HepG2 (cell line): Measurements from ENCODE around the gene CNTD1. TPM values are rescaled to one million over a fixed set of nuclear protein-coding genes. Genes with fewer than 3 reads are reported as not detected.
A peak's percentile ranks its signal among the peaks of the same experiment; 100 is the strongest.

Experiments
- ATF7-NPFF ChIP-seq: sonication (generic); formaldehyde crosslinking; IDR thresholded peaks from 2 replicates; pipeline ENCODE4 v1.8.1; 2023; ENCODE audit warnings: mild to moderate bottlenecking, low read depth, missing genetic modification reagents, moderate library complexity
- HIC2 ChIP-seq: sonication (generic); formaldehyde crosslinking; IDR thresholded peaks from 2 replicates; pipeline ENCODE4 v1.9.0; 2022; ENCODE audit warnings: low read depth, missing genetic modification reagents
- HOXA7 ChIP-seq: sonication (generic); formaldehyde crosslinking; IDR thresholded peaks from 2 replicates; pipeline ENCODE4 v1.8.1; 2022; ENCODE audit warnings: mild to moderate bottlenecking, missing genetic modification reagents, moderate library complexity
- MIER3 ChIP-seq: IDR thresholded peaks from 2 replicates; pipeline ENCODE4 v1.6.1; 2016; ENCODE audit warnings: missing compliant biosample characterization, borderline replicate concordance
- MIXL1 ChIP-seq: IDR thresholded peaks from 2 replicates; pipeline ENCODE4 v1.6.1; 2016
- MZF1 ChIP-seq: sonication (generic); formaldehyde crosslinking; IDR thresholded peaks from 2 replicates; pipeline ENCODE4 v1.8.1; 2023; ENCODE audit warnings: mild to moderate bottlenecking, missing genetic modification reagents, borderline replicate concordance
- REST ChIP-seq, 2 experiments: IDR thresholded peaks; 2 replicates each; pipeline ENCODE4 v1.6.1; 2011 to 2012; ENCODE audit warnings: low read length in 2 of 2, borderline replicate concordance in 1 of 2, low read depth in 1 of 2, mild to moderate bottlenecking in 1 of 2, moderate library complexity in 1 of 2
- SATB2 ChIP-seq: sonication (generic); formaldehyde crosslinking; IDR thresholded peaks from 2 replicates; pipeline ENCODE4 v1.5.0; 2020; ENCODE audit warnings: missing genetic modification reagents
- SNRNP70 ChIP-seq: fragments of 200-400 bp; formaldehyde crosslinking; IDR thresholded peaks from 2 replicates; pipeline ENCODE4 v1.6.1; 2017; ENCODE audit warnings: mild to moderate bottlenecking, low read depth, low read length, moderate library complexity
- SPEN ChIP-seq: sonication (generic); formaldehyde crosslinking; IDR thresholded peaks from 2 replicates; pipeline ENCODE4 v1.5.1; 2020; ENCODE audit warnings: low read depth, mild to moderate bottlenecking, missing genetic modification reagents
- TBL1XR1 ChIP-seq: fragments of 150-350 bp; IDR thresholded peaks from 2 replicates; pipeline ENCODE4 v1.6.1; 2014; ENCODE audit warnings: borderline replicate concordance, low read length; ENCODE audit not compliant: partially characterized antibody
- TCF12 ChIP-seq, 2 experiments: fragments of 450-650 bp in 1 of 2; sonication (generic) in 1 of 2; formaldehyde crosslinking in 1 of 2; IDR thresholded peaks; 2 replicates each; pipeline versions ENCODE4 v1.6.1 to v1.8.0; 2017 to 2022; ENCODE audit warnings: antibody characterized with exemption in 1 of 2, mild to moderate bottlenecking in 1 of 2, missing genetic modification reagents in 1 of 2, moderate library complexity in 1 of 2
- TRIM22 ChIP-seq: fragments of 450-650 bp; IDR thresholded peaks from 2 replicates; pipeline ENCODE4 v1.6.1; 2017
- ZNF253 ChIP-seq: sonication (generic); formaldehyde crosslinking; IDR thresholded peaks from 2 replicates; pipeline ENCODE4 v1.8.0; 2022; ENCODE audit warnings: mild to moderate bottlenecking, missing genetic modification reagents, borderline replicate concordance
- ZNF761 ChIP-seq: sonication (generic); formaldehyde crosslinking; conservative IDR thresholded peaks from 2 replicates; pipeline ENCODE4 v1.4.0; 2020; ENCODE audit warnings: mild to moderate bottlenecking, missing genetic modification reagents
- polyA plus RNA-seq, 8 experiments: library from polyadenylated mRNA; depleted of rRNA in 3 of 8; stranded (reverse) in 7 of 8; unstranded in 1 of 8; fragments of >200 nt; fragmentation: Illumina TruSeq in 4 of 8; extraction: Trizol in 4 of 8; gene quantifications; 2 replicates each; pipeline versions ENCODE4 v1.2.1 to v1.2.3, GENCODE V29; 2011 to 2016; ENCODE audit warnings: low read depth in 4 of 8, missing spikeins in 1 of 8, mixed read lengths in 1 of 8; ENCODE audit not compliant: insufficient read depth in 1 of 8
- total RNA-seq, 5 experiments: library from RNA; depleted of rRNA; stranded (reverse); fragments of >200 nt; fragmentation: Illumina TruSeq; extraction: Trizol; gene quantifications; 2 replicates each; pipeline ENCODE4 v1.2.3, GENCODE V29; 2016; ENCODE audit warnings: low read depth in 1 of 5
- TF ChIP-seq, protein P1 (sequence below): sonication (generic); formaldehyde crosslinking; IDR thresholded peaks from 2 replicates; pipeline ENCODE4 v1.8.0; 2022; ENCODE audit warnings: low read depth, missing genetic modification reagents
- TF ChIP-seq, protein P2 (sequence below): sonication (generic); formaldehyde crosslinking; IDR thresholded peaks from 2 replicates; pipeline ENCODE4 v1.8.1; 2023; ENCODE audit warnings: mild to moderate bottlenecking, inconsistent platforms, moderate library complexity, missing genetic modification reagents, borderline replicate concordance

CNTD1 gene
- total and polyA plus RNA-seq, 2 of the 13 experiments (the other 11 are each of a cell fraction or from before 2014, with no cell fraction given): 0.11 to 0.15 TPM

GRCh38 chr17:42798383-42799380 is at the start of gene CNTD1, which contains the start of gene COA3 (continued):
- TF ChIP-seq MZF1 (CRISPR knock-in tag) (peak; percentile 38; the same call in 1 of the 2 replicates), TCF12 (IDR thresholded peaks at IDR 0.05) (no peak), TCF12 (CRISPR knock-in tag; IDR thresholded peaks at IDR 0.05) (no peak; the same call in 1 of the 2 replicates), ZNF761 (CRISPR knock-in tag) (peak; percentile 95), REST (IDR thresholded peaks at IDR 0.05; ENCODE audit: borderline replicate concordance in 1 of 2, low read depth in 1 of 2, low read length in 2 of 2) (0 out of 4 replicates have a peak, but pooled peaks of 1 of the 2 experiments have one; percentile 10), HIC2 (CRISPR knock-in tag) (peak; percentile 67), MIER3 (CRISPR knock-in tag) (peak; percentile 97), HOXA7 (CRISPR knock-in tag) (no peak), TBL1XR1 (no peak), SNRNP70 (no peak), ZNF253 (no peak), MIXL1 (CRISPR knock-in tag) (peak; percentile 73; the same call in 1 of the 2 replicates), SPEN (peak; percentile 92), TRIM22 (no peak), SATB2 (CRISPR knock-in tag) (no peak; the same call in 1 of the 2 replicates), ATF7-NPFF (peak; percentile 91)
- TF ChIP-seq, protein P1, sequence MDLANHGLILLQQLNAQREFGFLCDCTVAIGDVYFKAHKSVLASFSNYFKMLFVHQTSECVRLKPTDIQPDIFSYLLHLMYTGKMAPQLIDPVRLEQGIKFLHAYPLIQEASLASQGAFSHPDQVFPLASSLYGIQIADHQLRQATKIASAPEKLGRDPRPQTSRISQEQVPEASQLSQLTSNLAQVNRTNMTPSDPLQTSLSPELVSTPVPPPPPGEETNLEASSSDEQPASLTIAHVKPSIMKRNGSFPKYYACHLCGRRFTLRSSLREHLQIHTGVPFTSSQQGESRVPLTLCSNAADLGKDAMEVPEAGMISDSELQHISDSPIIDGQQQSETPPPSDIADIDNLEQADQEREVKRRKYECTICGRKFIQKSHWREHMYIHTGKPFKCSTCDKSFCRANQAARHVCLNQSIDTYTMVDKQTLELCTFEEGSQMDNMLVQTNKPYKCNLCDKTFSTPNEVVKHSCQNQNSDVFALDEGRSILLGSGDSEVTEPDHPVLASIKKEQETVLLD: peak; percentile 60; the same call in 1 of the 2 replicates
- TF ChIP-seq, protein P2, sequence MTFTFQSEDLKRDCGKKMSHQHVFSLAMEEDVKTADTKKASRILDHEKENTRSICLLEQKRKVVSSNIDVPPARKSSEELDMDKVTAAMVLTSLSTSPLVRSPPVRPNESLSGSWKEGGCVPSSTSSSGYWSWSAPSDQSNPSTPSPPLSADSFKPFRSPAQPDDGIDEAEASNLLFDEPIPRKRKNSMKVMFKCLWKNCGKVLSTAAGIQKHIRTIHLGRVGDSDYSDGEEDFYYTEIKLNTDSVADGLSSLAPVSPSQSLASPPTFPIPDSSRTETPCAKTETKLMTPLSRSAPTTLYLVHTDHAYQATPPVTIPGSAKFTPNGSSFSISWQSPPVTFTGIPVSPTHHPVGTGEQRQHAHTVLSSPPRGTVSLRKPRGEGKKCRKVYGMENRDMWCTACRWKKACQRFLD: peak; percentile 81; the same call in 1 of the 2 replicates
